NCI-H1105 treated with DMSO at 0.1 percent for 48 hours (cell line): Measurements from ENCODE around the gene SUSD1.
A peak's percentile ranks its signal among the peaks of the same experiment; 100 is the strongest.
"Not testable (repeated sequence)": the region's sequence is repeated elsewhere in the genome, so short reads cannot be mapped to it uniquely, and the experiment has no call there.

Experiments
- DNase-seq: peaks from one replicate; lab custom pipeline; 2025; lab: John Stamatoyannopoulos, UW

Gene SUSD1

DNA sequence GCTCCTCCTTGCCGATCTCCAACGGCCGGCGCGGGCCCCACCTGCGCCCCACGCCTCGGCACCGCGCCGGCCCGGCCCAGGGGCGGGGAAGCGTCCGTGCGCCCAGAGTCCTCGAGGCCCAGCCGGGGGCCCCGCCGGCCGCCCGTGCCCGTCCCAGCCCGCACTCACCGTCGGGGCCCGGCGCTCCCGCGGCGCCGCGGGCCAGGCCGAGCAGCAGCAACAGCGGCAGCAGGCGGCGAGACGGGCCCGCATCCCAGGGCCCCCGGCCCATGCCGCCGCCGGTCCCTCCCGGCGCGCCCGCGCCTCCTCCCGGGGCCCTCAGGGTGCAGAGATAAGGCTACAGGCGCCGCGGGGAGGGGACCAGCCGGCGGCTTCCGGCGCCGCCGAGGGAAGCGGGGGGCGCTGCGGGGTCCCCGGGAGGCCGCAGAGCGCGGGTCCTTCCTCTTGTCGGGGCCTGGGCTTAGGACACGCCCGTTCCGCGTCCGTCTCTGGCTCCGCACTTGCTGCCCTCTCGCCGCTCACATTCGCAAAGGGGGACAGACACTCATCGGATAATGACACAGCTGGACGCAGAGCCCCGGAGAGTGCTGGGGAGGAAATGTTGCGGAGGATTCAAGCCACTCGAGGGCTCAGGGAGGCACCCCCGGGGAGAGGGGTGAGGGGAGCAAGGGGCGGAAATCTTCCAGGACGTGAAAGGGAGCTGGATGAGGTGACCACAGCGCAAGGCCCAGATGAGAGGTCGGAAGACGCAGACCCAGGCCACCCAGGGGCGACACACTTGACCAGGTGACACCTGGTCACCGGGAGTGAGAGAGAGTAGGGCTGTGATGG lies at the start of gene SUSD1:
Gene SUSD1 (minus strand): TSS at position 333 of the 831 bp plus-strand sequence. CDS start 62 bp downstream, at position 271.
- DNase-seq, result peak; percentile 17

DNA sequence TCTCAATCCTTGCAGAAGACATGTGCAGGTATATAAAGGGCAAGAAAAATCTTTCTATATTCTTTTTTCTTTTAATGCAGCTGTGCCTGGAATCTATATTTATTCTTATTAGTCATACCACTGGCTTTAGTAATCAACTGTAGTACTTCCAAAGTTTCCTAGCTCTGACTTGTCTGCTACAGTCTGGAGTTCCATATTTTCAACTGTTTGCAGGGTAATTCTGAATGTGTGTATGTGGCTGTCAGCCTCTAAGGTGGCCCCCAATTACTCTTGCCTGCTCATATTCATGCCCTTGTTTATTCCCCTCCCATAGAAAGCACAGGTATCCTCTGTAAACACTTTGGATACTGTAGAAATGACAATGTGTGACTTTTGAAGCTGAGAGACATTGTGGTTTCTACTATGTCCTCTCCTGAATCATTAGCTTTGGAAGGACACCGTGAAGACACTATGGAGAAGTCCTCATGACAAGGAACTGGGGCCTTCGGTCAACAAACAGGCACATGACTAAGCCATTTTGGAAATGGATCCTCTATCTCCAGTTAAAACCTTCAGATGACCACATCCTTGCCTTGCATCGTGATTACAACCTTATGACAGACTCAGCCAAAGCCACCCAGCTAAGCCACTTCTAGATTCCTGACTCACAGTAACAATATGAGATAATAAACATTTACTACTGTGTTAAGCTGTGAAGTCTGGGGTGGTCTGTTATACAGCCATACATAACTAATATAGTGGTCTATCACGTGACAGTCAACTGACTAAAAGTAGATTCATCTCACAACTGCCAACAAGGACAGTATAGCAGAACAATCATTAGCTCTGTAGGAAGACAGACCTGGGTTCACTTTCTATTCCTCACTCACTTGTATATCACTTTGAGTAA lies 49.5 kb upstream of the SUSD1 start:
- DNase-seq, result no peak

DNA sequence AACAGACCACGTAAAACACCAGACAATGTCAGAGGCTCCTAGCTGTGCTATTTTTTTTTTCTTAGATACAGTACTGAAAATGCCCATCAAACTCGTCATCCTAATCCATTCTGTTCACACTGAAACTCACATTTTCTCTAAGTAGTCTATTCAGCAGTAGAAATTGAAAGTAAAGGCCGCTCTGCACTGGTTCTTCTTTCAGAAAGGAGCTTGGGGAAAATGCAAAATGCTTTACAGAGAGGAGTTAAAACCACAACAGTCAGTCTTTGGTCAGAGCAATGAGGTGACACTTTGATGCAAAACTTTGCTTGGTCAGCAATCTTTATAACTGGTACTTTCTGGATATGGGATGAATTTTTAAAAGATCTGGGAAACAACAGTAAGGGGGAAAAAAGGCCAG lies 43.8 kb upstream of the SUSD1 start:
- DNase-seq, result no peak

DNA sequence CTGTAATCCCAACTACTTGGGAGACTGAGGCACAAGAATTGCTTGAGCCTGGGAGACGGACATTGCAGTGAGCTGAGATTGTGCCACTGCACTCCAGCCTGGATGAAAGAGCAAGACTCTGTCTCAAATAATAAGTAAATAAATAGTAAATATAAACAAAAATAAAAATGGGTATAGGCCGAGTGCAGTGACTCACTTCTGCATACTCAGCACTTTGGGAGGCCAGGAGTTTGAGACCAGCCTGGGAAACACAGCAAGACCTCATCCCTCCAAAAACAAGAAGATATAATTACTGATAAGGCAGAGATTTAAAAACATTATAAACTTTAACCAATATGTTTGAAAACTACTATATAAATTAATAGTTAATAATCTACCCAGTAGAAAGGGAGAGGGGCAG lies 37.8 kb upstream of the SUSD1 start:
- DNase-seq, result no peak

DNA sequence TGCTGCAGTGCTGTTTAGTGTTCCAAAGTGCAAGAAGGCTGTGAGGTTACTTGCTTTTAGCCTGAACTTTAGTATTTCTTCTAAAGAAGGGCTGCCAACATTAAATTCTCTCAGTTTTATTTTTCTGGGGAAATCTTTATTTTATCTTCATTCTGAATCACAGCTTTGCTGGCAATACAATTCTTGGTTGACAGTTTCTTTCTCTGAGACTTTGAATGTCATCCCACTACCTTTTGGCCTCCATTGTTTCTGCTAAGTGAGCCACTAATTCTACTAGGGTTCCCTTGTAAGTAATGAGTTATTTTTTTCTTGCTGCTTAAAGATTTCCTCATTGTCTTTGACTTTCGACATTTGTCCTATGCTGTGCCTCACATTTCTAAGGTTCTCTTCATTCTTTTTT lies 32.4 kb upstream of the SUSD1 start:
- no peak for DNase-seq

DNA sequence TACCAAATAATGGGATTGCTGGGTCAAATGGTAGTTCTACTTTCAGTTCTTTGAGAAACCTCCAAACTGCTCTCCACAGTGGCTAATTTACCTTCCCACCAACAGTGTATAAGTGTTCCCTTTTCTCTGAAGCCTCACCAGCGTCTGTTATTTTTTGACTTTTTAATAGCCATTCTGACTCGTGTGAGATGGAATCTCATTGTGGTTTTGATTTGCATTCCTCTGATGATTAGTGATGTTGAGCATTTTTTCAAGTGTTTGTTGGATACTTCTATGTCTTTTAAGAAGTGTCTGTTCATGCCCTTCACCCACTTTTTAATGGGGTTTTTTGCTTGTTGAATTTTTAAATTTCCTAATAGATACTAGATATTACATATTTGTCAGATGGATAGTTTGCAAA lies 28.4 kb upstream of the SUSD1 start:
- no peak for DNase-seq

DNA sequence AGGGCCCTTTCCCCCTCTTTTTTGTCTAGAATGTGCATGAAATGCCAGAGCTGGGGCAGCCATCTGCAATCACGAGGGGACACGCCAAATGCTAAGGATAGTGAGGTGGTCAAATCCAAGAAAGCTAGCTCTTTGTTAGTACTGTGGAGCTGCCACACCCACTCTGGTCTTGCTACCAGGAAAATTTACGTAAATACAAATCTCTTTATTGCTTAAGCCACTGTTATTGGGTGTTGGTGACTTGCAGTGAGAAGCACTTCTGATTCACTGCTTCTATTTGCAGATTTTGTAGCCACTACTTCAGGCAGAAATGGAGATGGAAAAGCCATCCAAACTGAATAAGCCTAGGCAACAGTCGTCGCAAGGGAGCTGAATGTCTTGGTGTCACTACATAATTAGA lies 25.6 kb upstream of the SUSD1 start:
- DNase-seq, result no peak

DNA sequence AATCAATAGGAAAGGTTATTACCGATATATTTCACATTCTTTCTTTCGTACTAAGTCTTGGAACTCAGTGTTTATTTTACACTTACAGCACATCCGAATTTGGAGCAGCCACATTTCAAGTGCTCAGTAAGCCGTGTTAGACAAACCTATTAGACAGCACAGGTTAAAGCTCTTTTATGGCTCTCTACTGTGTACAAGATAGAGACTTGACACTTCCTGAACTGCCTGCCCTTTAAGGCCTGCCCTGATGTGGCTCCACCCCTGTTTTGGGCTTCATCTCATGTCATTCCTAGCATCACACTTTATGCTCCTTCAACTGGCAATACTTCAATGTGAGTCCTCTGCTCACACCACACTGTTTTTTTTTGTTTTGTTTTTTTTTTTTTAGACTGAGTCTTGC lies 23.5 kb upstream of the SUSD1 start:
- no peak for DNase-seq

DNA sequence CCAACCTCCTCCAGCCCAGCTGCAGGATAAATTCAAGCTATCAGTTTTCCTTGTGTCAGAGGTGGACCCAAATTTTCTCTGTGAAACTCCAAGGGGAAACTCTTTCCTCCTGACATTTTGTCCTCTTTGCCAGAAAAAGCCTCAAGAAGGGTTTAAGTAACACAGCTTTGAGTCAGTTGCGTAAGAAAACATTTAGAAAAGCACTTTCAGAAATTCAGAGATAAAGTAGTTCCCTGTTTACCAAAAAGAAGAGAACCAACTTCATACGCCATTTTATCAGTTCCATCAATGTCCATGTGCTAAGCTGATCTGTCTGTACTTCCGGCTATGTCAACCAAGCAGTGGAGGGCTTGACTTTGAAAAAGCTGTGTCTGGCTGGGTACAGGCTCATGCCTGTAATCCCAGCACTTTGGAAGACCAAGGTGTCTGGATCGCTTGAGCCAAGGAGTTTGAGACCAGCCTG lies 19.9 kb upstream of the SUSD1 start:
- DNase-seq, result no peak

DNA sequence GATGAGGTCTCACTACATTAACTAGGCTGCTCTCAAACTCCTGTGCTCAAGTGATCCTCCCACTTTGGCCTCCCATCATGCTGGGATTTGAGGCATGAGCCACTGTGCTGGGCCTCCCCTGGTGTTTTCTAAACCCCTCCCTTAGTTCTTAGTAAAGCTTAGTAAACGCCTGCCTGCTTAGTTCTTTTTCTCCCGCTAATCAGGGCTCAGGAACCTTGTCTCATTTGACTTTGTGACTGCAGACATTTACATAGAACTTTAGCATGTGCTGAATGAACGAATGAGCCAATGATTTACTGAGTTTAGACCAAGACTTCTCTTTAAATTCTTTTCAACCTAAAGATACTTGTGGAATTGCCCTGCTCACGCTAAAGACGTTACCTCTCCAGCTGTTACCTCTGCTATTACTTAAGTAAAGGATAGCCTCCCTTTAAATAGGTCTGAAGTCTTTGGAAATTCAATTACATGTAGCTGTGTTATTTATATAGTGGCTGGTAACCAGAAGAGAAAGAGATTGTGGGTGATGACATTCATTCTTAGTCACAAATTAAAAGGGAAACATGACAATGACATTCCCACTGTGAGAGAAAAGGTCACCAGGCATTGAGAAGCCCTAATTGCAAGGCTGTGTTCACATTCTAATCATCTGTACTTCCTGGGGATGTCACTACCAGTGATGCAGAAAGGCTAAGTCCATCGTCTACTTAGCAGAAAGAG lies 18.6 kb upstream of the SUSD1 start:
- DNase-seq, result no peak

DNA sequence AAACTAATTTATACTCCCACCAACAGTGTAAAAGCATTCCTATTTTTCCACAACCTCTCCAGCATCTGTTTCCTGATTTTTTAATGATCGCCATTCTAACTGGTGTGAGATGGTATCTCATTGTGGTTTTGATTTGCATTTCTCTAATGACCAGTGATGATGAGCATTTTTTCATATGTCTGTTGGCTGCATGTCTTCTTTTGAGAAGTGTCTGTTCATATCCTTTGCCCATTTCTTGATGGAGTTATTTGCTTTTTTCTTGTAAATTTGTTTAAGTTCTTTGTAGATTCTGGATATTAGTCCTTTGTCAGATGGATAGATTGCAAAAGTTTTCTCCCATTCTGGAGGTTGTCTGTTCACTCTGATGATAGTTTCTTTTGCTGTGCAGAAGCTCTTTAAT lies 15.2 kb upstream of the SUSD1 start:
- not testable (repeated sequence) for DNase-seq

DNA sequence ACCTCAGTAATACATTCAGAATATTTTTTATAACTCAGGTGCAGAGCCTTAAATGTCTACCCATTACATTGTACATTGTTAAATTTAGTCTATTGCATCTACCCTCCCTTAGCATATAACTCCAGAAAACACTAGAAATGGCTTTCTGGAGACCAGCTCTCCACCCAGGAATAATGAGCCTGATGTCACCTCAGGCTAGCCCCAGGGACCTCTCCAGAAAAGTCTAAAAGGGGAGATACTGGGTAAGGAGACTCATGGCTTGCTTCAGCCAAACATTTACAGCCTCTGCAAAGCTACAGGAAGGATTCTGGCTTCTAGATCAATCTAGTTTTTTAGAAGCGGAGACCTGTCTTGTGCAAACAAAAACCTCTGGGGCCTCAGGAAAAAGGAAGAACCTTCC lies 13.8 kb upstream of the SUSD1 start:
- no peak for DNase-seq

DNA sequence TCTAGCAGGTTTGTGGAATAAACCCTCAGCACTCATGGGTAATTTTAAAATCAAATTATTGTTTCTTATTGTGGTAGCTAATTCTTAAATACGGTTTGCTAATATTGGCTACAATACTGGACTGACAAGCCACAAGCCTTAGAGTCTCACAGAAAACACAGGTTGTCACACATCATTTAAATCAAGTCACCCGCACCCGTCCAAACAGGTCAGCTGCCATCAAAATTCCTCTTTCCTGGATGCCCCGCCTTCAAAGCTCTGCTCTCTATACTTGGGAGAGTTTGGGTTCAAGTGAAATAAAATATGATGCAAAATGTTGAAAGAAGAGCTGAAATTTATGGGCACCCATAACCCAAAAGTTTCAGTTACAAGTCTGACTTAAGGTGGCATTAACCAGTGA lies 12.3 kb upstream of the SUSD1 start:
- no peak for DNase-seq

DNA sequence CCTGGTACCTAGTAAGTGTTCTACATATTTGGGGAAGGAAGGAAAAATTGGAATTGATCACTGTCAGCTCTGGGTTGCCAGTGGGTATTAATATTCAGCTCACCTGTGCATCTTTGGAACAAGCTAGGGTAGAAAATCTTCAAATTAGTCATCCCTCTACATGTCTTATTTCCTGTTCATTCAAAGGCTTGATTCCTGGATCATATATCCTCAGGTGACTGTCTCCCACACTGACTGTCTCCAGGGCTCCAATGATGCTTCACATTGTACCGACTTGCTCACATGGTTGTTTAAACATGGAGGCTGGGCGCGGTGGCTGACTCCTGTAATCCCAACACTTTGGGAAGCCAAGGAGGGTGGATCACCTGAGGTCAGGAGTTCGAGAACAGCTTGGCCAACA lies 11.6 kb upstream of the SUSD1 start:
- DNase-seq, result no peak

DNA sequence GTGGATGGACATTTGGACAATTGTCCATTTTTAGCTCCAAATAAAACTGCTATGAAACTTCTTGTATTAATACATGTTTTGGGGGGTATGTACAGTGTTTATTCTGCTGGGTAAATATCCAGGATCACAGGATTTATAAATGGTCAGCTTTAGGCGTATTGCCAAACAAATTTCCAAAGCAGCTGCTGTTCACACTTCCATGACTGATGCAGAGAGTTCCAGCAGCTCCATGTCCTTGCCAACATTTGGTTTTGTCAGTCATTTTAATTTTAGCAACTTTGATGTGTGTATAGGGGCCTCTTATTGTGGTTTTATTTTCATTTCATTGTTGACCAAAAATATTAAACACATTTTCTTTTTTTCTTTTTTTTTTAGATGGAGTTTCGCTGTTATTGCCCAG lies 9.8 kb upstream of the SUSD1 start:
- no peak for DNase-seq

DNA sequence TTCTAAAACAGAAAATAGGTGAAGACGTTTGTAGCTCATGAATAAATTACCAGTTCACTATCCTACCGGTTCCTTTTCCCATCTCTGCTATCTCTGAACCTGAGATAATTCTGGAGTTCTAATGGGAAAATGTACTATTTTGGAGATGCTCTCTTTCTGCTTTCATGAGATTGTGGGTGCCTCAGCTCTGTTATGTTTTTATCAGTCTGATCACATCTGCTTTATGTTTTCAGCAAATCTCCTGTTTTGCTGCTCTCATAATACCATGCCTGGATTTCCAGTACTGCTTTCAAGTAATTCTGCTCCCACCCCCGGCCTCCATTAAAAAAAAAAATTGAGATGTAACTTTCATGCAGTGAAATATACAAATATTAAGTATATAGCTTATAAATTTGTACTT lies 9.1 kb upstream of the SUSD1 start:
- no peak for DNase-seq

DNA sequence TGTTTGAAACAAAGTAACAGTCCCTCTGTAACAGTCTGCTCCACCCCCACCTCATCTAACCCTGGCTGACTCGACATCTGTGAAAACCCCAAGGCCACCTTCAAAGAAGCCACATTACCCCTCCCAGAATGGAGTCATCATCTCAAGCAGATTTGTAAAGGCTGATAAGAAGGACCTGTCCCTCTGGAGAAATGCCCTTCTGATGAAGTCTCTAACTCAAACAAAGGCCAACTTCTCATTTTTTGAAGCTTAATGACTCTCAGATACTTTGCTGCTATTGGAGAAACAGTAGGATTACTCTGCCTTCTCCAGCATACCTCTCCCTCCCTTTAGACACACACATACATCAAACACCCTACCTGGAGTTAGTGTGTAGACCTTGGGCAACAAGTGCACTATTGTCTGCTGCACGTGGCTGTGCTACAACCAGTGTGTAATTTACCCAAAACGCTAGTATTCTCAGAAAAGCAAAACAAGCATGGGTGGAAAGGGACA lies 5.3 kb upstream of the SUSD1 start:
- no peak for DNase-seq

DNA sequence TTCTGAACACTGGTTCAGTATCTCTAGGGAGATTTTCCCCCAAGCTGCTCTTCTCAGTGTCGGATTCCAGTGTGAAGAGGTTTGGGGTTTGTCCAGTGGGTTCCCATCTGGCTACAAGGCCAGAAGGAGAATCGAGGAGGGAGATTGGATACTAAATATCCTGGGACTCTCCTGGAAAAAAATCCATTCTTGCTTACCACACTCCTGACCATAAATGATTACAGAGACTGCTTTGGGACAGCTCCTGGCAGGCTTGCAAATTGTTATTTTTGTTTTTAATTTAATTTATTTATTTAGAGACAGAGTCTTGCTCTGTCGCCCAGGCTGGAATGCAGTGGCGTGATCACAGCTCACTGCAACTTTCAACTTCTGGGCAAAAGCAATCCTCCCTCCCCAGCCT lies 4.7 kb upstream of the SUSD1 start:
- DNase-seq, result no peak

DNA sequence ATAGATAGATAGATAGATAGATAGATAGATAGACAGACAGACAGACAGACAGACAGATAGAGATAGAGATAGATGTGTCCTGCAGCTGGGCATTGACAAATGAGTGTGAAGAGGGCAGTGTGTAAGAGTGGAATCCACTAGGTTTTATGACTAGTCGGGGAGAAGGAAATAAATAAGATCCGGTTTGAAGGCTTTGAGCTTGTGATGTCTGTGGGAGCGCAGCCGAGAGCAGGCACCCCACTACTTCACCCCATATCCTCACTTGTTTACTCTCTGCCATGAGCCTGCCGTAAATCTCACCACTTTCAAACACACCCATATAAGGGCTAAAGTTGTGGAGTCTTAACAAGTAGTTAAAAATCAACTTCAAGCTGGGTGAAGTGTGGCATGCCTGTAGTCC lies 1.4 kb upstream of the SUSD1 start:
- DNase-seq, result no peak

DNA sequence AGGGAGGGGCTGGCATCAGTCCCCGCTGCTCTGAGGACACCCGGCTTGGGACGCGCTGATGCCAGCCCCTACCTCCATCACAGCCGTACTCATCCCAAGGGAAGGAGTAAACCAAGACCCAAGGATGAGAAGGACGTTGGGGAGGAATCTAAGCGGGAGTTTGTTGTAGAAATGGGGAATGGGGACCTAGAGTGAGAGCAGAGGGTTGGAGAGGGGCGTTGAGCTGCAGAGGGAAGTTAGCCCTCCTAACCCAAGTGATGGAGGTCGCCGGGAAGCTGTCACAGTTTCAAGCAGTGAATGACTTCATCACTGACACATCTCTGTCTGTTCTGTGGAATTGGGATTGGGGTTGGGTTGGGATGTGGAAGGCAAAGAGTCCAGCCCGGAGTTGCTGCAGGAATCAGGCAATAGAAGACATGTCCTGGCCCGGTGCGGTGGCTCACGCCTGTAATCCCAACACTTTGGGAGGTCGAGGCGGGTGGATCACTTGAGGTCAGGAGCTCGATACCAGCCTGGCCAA lies 759 bp upstream of the SUSD1 start:
- DNase-seq, result no peak

DNA sequence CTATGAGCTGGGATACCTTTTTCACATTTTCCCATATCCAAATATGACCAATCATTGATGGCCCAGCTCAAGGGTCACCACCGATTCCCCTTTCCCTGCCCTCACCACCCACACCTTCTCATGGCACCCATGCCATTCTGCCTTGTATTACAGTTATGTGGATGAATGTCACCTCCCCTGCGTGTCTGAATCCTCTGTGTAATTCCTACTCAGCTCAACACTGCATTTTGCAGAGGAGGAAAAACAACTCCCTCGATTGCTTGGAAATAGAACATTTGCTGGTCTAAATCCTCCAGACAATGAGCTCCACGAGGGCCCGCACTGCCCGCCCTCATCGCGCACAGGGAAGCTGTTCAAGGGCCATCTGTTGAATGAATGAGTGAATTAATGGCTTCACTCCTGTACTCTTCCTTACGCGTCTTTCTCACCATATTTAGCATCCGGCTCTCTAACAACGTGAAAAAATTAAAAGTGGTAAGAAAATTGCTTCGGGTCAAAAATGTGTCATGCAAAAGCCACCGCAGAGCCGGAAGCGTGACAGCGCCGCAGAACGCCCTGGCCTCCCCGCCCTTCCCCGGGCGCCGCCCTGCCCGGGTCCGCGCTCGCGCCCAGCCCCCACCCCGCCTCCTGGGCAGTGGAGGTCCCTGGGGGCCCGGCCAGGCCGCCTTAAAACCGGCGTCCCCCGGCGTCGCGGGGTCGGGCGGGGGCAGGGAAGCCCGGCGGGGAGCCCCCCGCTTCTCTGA lies 704 bp downstream of the SUSD1 start:
- peak; percentile 50 for DNase-seq
